ENCODE measurements around the gene FKBP6.
"Not testable (repeated sequence)": the region's sequence is repeated elsewhere in the genome, so short reads cannot be mapped to it uniquely, and the experiment has no call there.

DNA sequence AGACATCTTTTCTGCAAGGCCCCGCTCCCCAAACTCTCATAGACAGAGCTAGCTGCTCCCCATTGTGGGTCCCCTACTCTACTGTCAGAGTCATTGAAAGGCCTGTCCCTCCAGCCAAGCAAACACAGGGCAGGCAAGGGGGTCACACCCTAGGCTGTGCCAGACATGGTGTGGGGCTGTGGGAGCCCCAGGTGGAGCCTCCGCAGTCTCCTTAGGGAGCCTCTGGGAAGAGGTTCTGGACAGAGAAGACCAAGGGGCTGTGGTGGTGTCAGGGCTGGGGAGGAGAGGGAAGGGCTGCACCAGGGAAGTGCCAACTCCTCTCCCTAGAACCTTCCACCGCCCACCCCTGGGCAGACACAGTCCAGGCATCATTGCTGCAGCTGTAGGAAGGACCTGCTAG lies 76.9 kb downstream of the FKBP6 start:
- TF ChIP-seq, protein P1, sequence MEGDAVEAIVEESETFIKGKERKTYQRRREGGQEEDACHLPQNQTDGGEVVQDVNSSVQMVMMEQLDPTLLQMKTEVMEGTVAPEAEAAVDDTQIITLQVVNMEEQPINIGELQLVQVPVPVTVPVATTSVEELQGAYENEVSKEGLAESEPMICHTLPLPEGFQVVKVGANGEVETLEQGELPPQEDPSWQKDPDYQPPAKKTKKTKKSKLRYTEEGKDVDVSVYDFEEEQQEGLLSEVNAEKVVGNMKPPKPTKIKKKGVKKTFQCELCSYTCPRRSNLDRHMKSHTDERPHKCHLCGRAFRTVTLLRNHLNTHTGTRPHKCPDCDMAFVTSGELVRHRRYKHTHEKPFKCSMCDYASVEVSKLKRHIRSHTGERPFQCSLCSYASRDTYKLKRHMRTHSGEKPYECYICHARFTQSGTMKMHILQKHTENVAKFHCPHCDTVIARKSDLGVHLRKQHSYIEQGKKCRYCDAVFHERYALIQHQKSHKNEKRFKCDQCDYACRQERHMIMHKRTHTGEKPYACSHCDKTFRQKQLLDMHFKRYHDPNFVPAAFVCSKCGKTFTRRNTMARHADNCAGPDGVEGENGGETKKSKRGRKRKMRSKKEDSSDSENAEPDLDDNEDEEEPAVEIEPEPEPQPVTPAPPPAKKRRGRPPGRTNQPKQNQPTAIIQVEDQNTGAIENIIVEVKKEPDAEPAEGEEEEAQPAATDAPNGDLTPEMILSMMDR (IDR thresholded peaks at IDR 0.05) = not testable (repeated sequence)
- TF ChIP-seq POLR2A (IDR thresholded peaks at IDR 0.05) = not testable (repeated sequence)
